ENCODE measurements around the gene SSNA1. TPM values are rescaled to one million over a fixed set of nuclear protein-coding genes. Genes with fewer than 3 reads are reported as not detected.
"Not testable (repeated sequence)": the region's sequence is repeated elsewhere in the genome, so short reads cannot be mapped to it uniquely, and the experiment has no call there.

SSNA1 gene
- total RNA-seq, 2 donors from 2014 or later = 53.1 to 55.1 TPM

GRCh38 chr9:137234055-137234697 lies 45.7 kb downstream of the SSNA1 start:
- intact Hi-C loops (cut with DNase I) = loop anchor here in 1 of 2 donors (5.0 kb wide), 1 partner anchor 112 kb away; no protein-coding TSS in a partner anchor
- DNase-seq = no peak
- no peak for ATAC-seq

GRCh38 chr9:137234758-137235423 lies 46.4 kb downstream of the SSNA1 start:
- ATAC-seq (no peak), DNase-seq (no peak)
- intact Hi-C loops (cut with DNase I) = loop anchor here in 1 of 2 donors (5.0 kb wide), 1 partner anchor 113 kb away; no protein-coding TSS in a partner anchor

- ATAC-seq (no peak), DNase-seq (no peak)
- intact Hi-C loops (cut with DNase I) = no loop called here
Observed at GRCh38 chr9:137235424-137236237, 47.2 kb downstream of the SSNA1 start.

GRCh38 chr9:137236238-137236935 lies 47.9 kb downstream of the SSNA1 start:
- intact Hi-C loops (cut with DNase I) = no loop called here
- peak; percentile 28 to 36 for ATAC-seq

GRCh38 chr9:137236936-137237421 lies 48.5 kb downstream of the SSNA1 start:
- no peak for DNase-seq
- intact Hi-C loops (cut with DNase I) = no loop called here
- ATAC-seq = no peak

More at GRCh38 chr9:137236238-137236935, 47.9 kb downstream of the SSNA1 start:
- DNase-seq = peak; percentile 91

- DNase-seq = no peak
- intact Hi-C loops (cut with DNase I) = no loop called here
- ATAC-seq = no peak
Observed at GRCh38 chr9:137237759-137238726, 49.6 kb downstream of the SSNA1 start.

GRCh38 chr9:137239541-137240200 lies 51.2 kb downstream of the SSNA1 start:
- intact Hi-C loops (cut with DNase I); DNase-seq; ATAC-seq: not testable (repeated sequence)

Small RNA genes lying within 50 kb of the gene (microRNA-seq; reads per million reads assigned to microRNA genes)
- 0 reads per million in 2 donors for gene MIR3621

Other genes starting within 250 kb of the SSNA1 start
- gene FBXW5, start 243.9 kb upstream of the SSNA1 start, total RNA-seq = 100 to 1,000 TPM in 1 of 2 donors, 10 to 100 TPM in 1; 98.4 to 130 TPM
- 1 to 10 TPM in 1 of 2 donors, under 1 TPM in 1; 0.88 to 3.5 TPM for gene C8G, start 243.4 kb upstream of the SSNA1 start, total RNA-seq
- 10 to 100 TPM in 1 of 2 donors, 1 to 10 TPM in 1; 7.0 to 11.9 TPM for gene LCN12, start 236.4 kb upstream of the SSNA1 start, total RNA-seq
- 1,000 to 10,000 TPM; 3,329 to 4,014 TPM for gene PTGDS, start 211.2 kb upstream of the SSNA1 start, total RNA-seq
- 1 to 10 TPM; 6.4 to 9.6 TPM for gene LCNL1, start 205.7 kb upstream of the SSNA1 start, total RNA-seq
- 10 to 100 TPM; 25.4 to 30.2 TPM for gene PAXX, start 196.3 kb upstream of the SSNA1 start, total RNA-seq
- gene CLIC3, start 192.1 kb upstream of the SSNA1 start, total RNA-seq = 1 to 10 TPM; 2.6 to 8.5 TPM
- gene ABCA2, start 160.4 kb upstream of the SSNA1 start, total RNA-seq = 10 to 100 TPM; 30.0 to 33.2 TPM
- under 1 TPM; 0.24 to 0.35 TPM for gene FUT7, start 156.6 kb upstream of the SSNA1 start, total RNA-seq
- 10 to 100 TPM; 75.4 to 87.3 TPM for gene NPDC1, start 142.5 kb upstream of the SSNA1 start, total RNA-seq
- gene ENTPD2, start 134.6 kb upstream of the SSNA1 start, total RNA-seq = 1 to 10 TPM in 1 of 2 donors, under 1 TPM in 1; 0.60 to 2.2 TPM
- gene SAPCD2, start 118.1 kb upstream of the SSNA1 start, total RNA-seq = under 1 TPM; 0.39 to 0.44 TPM
- gene UAP1L1, start 111.2 kb upstream of the SSNA1 start, total RNA-seq = 10 to 100 TPM; 13.5 to 14.0 TPM
- gene MAN1B1, start 101.7 kb upstream of the SSNA1 start, total RNA-seq = 10 to 100 TPM; 21.9 to 28.8 TPM
- 100 to 1,000 TPM; 176 to 198 TPM for gene DPP7, start 73.9 kb upstream of the SSNA1 start, total RNA-seq
- not detected for gene GRIN1, start 49.5 kb upstream of the SSNA1 start, total RNA-seq
- gene LRRC26, start 18.6 kb upstream of the SSNA1 start, total RNA-seq = not detected
- gene TMEM210, start 16.6 kb upstream of the SSNA1 start, total RNA-seq = not detected
- 10 to 100 TPM; 31.2 to 32.5 TPM for gene ANAPC2, start 116 bp upstream of the SSNA1 start, total RNA-seq
- gene TPRN, start 12.1 kb downstream of the SSNA1 start, total RNA-seq = 10 to 100 TPM in 1 of 2 donors, 1 to 10 TPM in 1; 7.6 to 11.4 TPM
- 10 to 100 TPM; 32.9 to 34.5 TPM for gene TMEM203, start 17.0 kb downstream of the SSNA1 start, total RNA-seq
- 1 to 10 TPM; 5.9 to 6.5 TPM for gene NDOR1, start 17.0 kb downstream of the SSNA1 start, total RNA-seq
- gene RNF208, start 33.6 kb downstream of the SSNA1 start, total RNA-seq = 10 to 100 TPM; 15.6 to 18.1 TPM
- gene CYSRT1, start 36.5 kb downstream of the SSNA1 start, total RNA-seq = under 1 TPM in 1 of 2 donors, not detected in 1; 0.62 TPM
- not detected for gene RNF224, start 38.8 kb downstream of the SSNA1 start, total RNA-seq
- not detected for gene SLC34A3, start 42.2 kb downstream of the SSNA1 start, total RNA-seq
- 100 to 1,000 TPM; 324 to 437 TPM for gene TUBB4B, start 52.6 kb downstream of the SSNA1 start, total RNA-seq
- gene STPG3, start 62.6 kb downstream of the SSNA1 start, total RNA-seq = under 1 TPM in 1 of 2 donors, not detected in 1; 0.59 TPM
- gene NELFB, start 66.7 kb downstream of the SSNA1 start, total RNA-seq = 10 to 100 TPM; 35.1 to 38.1 TPM
- gene TOR4A, start 89.0 kb downstream of the SSNA1 start, total RNA-seq = 1 to 10 TPM; 6.2 to 9.4 TPM
- 10 to 100 TPM in 1 of 2 donors, 1 to 10 TPM in 1; 4.9 to 11.5 TPM for gene NRARP, start 113.6 kb downstream of the SSNA1 start, total RNA-seq
- 10 to 100 TPM in 1 of 2 donors, 1 to 10 TPM in 1; 8.0 to 11.7 TPM for gene EXD3, start 234.5 kb downstream of the SSNA1 start, total RNA-seq
- gene NOXA1, start 234.7 kb downstream of the SSNA1 start, total RNA-seq = 1 to 10 TPM; 2.5 to 5.3 TPM

Measured in left cardiac atrium (tissue), 4 donors.